ENCODE measurements around the gene TMOD1.

Gene TMOD1

GRCh38 chr9:97551308-97551707, 49.8 kb downstream of the TMOD1 start:
- DNase-seq = no peak

GRCh38 chr9:97553141-97553540, 51.7 kb downstream of the TMOD1 start:
- no peak for DNase-seq

- no peak for DNase-seq
Observed at GRCh38 chr9:97553841-97554240, 52.4 kb downstream of the TMOD1 start.

- no peak for DNase-seq
Observed at GRCh38 chr9:97554566-97555075, 53.2 kb downstream of the TMOD1 start.

- DNase-seq = no peak
Observed at GRCh38 chr9:97555164-97555563, 53.7 kb downstream of the TMOD1 start.

- DNase-seq = no peak
Observed at GRCh38 chr9:97556036-97556720, 54.7 kb downstream of the TMOD1 start.

GRCh38 chr9:97556721-97557605, 55.5 kb downstream of the TMOD1 start:
- no peak for DNase-seq

GRCh38 chr9:97557606-97558095, 56.2 kb downstream of the TMOD1 start:
- DNase-seq = no peak

- DNase-seq = no peak
Observed at GRCh38 chr9:97558701-97559101, 57.2 kb downstream of the TMOD1 start.

GRCh38 chr9:97559111-97559514, 57.6 kb downstream of the TMOD1 start:
- no peak for DNase-seq

- DNase-seq = no peak
Observed at GRCh38 chr9:97560154-97560553, 58.7 kb downstream of the TMOD1 start.

- DNase-seq = no peak
Observed at GRCh38 chr9:97560851-97561250, 59.4 kb downstream of the TMOD1 start.

- no peak for DNase-seq
Observed at GRCh38 chr9:97561501-97561900, 60.0 kb downstream of the TMOD1 start.

GRCh38 chr9:97562542-97562941, 61.1 kb downstream of the TMOD1 start:
- no peak for DNase-seq

GRCh38 chr9:97563458-97564135, 62.1 kb downstream of the TMOD1 start:
- DNase-seq = no peak

- no peak for DNase-seq
Observed at GRCh38 chr9:97564291-97565175, 63.1 kb downstream of the TMOD1 start.

- DNase-seq = no peak
Observed at GRCh38 chr9:97565262-97565661, 63.8 kb downstream of the TMOD1 start.

GRCh38 chr9:97567182-97567893, 65.9 kb downstream of the TMOD1 start:
- no peak for DNase-seq

GRCh38 chr9:97567894-97568202, 66.4 kb downstream of the TMOD1 start:
- DNase-seq = no peak

GRCh38 chr9:97568461-97569275, 67.2 kb downstream of the TMOD1 start:
- no peak for DNase-seq

- no peak for DNase-seq
Observed at GRCh38 chr9:97570899-97571298, 69.4 kb downstream of the TMOD1 start.

Measured in activated CD4-positive, CD25-positive, alpha-beta regulatory T cell (primary cell).